NCI-H1417 (cell line): ENCODE data around the gene N4BP2L2.
A peak's percentile ranks its signal among the peaks of the same experiment; 100 is the strongest.

Experiments
- DNase-seq, 3 experiments: peaks; one replicate each; lab custom pipeline; 2025; lab: John Stamatoyannopoulos, UW

The N4BP2L2 gene

DNA sequence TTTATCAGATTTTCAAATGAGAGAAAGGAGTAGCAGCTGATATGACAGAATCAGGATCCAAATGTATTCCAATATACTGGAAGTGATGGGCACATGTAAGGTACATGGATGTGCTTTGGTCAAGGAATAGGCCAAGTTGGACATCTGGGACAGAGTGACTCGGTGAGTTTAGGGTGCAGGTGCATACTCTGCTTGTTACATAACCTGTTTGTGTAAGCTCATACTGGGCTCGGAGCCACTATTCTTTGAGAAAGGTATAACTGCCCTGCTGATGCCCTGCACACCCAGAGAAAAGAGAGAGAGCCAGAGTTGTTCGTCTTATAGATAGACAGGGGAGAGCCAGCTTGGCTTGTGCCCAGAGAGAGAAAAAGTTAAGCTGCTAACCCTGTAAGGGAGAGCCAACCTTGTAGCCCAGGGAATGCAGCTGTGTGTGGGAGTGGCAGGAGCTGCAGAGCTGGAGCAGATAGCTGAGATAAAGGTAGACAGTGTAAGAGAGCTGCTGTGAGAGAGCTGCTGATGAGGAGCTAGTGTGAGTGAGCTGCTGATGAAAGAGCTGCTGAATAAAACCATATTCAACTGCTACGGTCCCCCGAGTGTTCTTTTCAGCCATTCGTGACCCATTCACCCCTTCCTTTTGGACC lies 70.0 kb downstream of the N4BP2L2 start:
- no peak for DNase-seq

DNA sequence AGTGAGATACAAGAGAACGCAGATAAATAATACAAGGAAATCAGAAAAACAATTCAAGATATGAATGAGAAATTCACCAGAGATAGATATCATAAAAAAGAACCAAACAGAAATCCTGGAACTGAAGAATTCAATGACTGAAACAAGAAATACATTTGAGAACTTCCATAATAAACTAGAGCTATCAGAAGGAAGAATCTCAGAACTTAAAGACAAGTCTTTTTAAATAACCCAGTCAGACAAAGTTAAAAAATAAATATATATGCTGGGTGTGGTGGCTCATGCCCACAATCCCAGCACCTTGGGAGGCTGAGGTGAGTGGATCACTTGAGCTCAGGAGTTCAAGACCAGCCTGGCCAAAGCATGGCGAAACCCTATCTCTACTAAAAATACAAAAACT lies 82.0 kb downstream of the N4BP2L2 start:
- no peak for DNase-seq

DNA sequence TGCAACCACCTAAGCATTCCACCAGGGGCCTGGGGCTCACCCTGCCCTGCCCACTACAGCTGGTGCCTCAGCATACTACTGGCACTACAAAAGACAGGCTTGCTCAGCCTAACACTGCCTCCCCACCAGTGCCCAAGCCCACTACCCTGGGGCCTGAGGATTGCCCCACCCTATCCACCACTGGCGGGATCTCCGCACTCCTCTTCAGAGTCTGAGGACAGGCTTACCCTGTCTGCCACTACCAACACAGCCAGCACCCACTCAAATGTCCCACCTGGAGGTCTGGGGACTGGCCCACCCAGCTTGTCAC lies 83.0 kb downstream of the N4BP2L2 start:
- no peak for DNase-seq

DNA sequence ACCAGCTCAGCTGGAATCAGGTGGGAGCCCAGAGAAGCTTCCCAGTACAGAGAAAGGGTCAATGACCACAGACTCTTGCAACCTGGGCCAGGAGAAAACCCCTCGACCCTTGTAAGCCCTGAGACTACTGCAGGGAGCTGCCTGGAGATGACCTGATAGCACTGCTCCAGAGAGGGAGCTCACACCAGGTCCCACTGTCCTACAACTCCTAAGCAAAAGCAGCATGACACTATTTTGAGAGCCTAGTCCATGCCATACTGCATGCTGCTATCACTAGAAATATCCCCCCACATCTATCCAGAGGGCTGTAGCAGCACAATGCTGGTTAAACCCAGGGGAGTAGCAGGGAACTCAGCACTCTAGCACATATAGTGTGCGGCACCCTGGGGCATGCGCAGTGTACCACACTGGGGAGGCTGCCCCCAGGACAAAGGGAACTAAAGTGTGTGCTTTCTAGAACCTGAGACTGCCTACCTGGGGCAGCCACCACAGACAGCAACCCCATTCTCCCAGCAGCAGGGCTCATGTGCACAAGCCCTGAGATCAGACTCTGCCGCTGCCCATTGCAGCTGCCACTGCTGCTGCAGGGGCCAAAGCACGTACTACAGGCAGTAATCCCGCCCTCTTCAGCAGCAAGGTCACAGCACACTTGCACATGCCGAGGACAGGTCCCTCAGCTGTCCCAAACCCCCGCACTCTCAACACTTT lies 83.6 kb downstream of the N4BP2L2 start:
- no peak for DNase-seq

DNA sequence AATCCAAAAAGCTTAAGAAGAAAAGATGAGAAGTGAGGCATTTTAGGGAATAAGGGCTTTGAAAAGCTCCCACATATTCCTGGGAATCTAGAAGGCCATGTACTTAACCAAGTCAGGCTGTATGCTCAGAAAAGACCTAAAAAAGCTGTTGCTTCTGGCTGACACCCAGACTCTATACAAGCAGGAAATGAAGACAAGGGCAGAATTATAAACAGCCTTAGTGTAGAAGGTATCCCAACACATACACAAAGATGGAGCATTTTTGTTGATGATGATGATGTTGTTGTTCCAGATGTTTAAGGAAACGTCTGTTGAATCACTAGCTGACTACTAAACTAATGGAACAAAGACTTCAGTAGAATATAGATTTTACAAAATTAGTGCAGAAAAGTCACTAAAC lies 84.6 kb downstream of the N4BP2L2 start:
- DNase-seq: no peak

DNA sequence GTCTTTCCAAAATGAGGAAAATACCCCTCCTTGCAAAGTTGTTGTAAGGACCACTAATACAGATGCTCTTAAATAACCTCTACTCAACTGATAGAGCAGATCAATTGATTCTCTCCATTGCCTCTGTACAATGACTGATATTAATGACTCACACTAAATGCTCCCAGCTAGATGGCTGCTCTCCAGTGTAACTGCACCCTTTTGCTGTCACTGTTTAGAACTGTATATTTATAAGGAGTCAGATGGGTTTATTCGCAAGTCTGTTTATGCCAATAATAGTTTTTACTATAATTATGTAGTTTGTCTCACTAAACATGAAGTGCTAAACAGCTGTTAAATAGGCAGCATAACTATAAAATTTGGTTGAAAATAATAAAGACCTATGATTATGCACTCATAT lies 89.6 kb downstream of the N4BP2L2 start:
- DNase-seq: no peak

DNA sequence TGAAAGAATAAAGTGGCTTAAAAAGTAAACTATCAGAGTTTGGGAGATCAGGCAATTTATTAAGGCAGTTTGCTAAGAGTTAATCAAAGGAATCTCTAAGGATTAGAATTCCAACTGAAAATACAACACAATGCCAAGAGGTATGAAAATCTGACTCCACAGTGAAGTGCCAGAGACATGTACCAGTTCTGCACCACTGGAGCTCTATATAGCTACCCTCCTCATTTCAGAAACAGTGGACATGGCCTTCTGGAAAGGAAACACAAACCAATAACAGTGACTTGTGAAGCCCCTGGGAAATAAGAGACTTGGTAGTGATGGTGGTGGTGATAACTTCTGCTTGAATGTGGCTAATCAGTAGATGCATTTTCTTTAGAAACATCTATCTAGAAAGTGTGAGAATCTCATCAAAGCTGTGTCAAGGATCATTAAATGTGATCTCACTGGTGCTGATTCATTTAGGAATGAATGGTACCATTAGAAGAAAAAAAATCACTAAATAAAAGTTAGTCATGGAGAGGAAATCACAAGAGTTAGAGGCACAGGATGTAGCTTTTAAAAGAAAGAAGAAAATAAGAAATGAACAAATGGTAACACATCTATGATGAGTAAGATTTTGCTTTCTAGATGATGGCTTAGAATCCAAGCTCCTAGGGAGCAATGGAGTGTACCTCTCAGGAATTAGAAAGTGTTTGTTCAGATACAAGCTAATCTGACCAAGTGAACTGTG lies 90.5 kb downstream of the N4BP2L2 start:
- no peak for DNase-seq

DNA sequence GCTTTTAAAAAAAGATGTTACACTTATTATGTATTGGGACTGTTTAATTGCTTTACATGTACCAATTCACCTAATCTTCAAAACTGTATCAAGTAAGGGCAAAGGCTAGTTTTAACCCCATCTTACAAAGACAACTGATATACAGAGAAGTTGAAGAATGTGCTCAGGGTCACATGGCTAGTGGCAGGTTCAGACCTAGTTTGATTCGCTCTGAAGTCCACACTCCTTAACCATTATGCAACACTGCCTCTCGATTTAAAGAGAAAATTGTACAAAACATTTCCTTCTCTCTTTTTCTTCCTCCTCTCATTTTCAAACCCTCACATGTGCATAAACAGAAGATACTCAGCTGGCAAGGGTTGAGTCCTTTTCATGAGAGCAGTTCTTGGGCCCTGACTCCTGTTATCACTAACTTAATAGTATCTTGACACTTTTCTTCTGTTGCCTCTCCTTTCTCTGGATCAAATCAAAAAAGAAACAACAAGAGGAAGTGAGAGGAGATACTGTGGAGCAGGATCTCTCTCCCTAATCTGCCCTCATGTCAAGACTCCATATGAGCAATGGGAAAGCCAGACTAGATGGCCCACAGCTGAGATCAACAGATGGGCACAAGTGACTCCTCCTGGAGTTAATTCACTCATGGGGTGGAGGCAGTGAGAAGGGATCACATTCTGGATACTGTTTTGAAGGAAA lies 91.7 kb downstream of the N4BP2L2 start:
- DNase-seq: no peak

DNA sequence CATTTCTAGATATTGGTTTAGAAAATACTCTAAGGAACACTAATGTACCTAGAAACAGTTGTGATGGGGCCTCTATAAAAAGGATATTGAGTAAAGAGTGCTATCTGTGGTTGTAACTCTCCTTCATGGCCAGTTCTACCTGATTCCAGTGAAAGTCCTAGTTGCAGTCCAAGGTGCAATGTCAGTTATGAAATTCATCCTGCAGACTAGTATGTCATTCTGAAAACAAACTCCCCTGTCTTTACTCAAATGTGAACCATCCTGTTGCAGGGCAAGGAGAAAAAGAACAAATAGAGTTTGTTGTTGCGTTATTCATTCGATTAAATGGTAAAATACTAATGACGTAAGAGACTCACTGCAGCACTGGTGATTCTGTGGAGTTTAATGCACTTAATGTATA lies 92.4 kb downstream of the N4BP2L2 start:
- DNase-seq: no peak

DNA sequence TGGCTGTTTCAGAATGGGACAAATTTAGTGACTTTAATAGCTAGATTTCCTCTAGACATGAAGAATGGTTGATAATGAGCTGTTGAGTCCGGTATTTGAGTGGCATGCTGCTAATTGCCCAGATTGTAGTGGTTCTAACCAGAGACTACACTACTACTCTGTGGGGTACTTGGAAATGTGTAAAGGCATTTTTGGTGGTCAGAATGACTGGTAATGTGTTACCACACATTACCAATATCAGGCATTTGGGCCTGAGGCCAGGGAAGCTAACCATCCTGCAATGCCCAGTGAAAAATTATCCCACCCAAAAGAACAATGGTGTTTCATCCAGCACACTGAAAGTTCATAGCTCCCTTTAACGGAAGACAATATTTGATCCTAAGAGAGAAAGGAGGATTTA lies 93.1 kb downstream of the N4BP2L2 start:
- no peak for DNase-seq

DNA sequence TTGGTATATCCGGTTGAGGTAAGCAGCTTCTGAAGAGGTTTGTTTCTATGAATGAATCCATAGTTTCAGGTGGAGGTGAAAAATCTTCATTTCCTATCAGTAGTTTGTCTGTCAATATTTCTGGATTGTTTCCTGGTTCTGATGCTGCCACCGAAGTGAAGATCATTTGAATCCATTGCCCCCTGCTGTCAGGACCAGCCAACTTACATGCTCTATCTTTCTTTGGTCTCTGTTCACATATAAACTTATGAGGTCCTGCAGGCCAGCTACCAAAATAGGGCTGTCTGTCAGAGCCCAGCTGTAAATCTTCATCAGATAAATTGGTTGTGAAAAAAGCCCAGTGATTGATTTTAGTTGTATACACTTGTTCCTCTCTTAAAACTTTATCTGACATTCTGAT lies 95.5 kb downstream of the N4BP2L2 start:
- peak in 1 of 3 experiments; percentile 10 for DNase-seq

DNA sequence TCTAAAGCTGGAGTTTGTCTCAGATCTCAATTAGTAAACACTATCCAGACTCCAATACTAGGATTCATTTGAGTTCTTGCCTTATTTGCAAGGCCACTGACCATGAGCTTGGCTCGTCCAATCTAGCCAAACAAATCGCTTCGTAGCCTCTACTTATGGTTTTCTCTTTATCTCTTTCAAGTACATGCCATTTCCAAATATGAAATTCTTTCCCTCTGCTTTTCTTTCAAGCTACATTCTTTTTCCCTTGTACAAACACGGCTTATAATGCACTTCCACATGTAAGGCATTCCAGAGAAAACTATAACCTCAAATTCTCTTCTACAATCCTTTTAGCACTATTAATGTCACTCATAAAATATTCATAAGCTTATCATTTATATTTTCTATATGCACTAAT lies 99.7 kb downstream of the N4BP2L2 start:
- DNase-seq: no peak

DNA sequence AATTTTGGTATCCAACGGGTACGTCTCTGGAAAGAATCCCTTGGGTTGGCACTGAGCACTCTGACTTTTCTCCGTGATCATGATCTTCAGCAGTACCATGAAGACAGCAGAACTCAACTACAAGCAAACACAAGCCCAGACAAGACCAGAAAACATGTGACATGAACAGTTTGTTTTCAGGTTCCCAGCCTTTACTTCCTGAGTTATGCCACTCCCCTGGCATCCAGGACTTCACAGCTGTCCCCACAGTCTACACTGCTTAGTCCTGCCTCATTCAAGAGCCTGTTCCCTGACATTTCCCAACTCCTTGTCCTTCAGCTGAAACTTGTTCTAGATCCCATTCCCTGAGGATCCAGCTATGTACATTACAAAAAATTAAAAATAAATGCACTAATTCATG lies 105.7 kb downstream of the N4BP2L2 start:
- DNase-seq: peak in 1 of 3 experiments; percentile 1

DNA sequence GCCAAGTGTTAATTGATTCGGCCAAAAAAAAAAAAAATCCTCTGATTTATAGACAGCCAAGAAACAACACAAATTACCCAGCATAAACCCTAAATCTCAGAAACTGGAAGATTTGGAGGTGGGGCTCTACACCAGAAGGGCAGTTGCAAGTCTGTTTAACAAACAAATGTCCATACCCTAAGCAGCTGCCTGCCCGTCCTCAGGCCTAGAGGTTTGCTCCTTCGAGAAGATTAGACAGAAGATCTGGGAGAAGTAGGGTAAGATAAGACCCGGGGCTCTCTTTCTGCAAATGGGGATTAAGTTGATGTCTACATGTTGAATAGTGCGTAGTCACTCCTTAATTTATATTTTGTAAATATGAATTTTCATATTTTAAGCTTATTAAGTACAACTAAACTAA lies 107.2 kb downstream of the N4BP2L2 start:
- no peak for DNase-seq

DNA sequence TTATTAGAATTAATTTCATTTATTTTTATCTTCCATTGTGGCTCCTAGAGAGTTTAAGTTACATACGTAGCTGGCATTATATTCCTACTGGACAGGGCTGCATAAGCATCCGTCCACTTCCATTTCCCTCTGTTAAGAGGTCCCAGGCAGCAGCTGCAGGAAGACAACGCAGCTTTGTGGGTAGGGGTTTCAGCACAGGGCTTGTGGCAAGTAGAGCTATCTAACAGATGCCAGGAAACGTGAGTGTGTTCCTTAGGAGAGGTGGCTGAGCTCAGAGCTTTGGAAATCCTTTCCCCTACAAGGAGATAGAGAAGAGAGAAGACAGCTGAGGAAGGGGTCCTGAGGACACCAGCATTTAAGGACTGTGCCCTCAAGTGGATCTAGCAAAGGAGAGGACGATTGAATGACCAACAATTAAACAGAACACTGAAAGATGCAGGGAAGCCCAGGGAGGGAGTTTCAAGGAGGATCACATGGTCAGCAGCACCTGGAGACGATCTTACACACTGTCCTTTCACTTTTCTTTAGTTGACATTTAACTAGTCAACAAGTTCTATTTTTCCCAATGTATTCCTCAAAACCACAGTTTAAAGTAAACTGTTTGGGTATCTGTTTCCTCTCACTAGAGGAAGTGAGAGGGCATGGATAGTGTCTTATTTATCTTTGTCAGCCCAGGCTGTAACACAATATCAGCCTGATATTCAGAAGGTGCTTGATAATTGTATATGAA lies 108.4 kb downstream of the N4BP2L2 start:
- DNase-seq: no peak

DNA sequence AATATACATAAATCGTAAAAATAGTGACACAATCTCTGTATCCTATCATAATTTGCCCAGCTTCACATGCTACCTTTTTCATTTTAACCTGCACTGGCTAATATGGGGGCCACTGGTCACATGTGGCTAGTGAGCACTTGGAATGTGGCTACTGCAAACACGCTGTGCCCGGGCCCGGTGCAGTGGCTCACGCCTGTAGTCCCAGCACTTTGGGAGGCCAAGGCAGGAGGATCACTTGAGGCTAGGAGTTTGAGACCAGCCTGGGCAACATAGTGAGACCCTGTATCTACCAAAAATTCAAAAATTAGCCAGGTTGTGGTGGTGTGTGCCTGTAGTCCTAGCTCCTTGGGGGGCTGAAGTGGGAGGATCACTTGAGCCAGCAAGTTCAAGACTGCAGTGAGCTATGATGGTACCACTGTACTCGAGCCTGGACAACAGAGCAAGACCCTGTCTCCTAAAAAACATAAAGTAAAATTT lies 109.1 kb downstream of the N4BP2L2 start:
- no peak for DNase-seq

DNA sequence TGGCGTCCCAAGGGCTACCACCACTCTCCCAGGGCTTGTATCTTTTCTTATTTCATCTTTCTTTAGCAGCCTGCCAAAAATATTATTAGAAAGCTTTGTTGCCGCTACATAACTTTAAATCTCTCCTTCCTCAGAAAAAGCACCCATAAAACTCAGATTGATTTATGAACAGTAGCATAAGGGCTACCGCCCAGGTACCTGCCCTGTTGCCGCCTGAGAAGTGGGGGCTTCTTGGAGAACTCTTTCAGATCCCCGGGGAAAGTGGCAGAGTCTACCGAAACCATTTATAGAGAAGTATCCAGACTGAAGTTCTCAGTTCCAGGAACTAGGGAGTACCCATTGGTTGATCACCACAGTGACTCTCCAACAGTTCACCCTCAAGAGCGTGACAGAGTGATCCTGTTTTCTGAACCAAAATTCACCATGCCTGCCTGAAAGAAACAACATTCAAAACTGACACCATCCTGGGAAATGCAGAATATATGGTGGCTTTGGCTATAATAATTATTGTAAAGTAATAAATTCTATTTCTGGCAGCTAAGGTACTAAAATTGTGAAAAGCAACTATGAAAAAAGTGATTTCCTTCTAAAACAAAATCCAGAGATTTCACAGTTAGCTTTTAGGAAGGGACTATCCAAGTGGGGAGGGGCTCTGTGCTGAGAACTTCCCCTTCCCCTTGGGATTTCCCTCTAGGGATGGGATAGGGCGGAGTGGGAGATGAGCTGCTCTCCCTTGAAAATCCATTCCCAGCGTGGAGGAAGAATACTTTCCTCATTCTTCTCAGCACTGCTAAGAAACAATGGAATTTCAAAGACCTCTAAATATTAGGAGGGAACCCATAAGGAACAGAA lies 109.8 kb downstream of the N4BP2L2 start:
- DNase-seq: no peak

DNA sequence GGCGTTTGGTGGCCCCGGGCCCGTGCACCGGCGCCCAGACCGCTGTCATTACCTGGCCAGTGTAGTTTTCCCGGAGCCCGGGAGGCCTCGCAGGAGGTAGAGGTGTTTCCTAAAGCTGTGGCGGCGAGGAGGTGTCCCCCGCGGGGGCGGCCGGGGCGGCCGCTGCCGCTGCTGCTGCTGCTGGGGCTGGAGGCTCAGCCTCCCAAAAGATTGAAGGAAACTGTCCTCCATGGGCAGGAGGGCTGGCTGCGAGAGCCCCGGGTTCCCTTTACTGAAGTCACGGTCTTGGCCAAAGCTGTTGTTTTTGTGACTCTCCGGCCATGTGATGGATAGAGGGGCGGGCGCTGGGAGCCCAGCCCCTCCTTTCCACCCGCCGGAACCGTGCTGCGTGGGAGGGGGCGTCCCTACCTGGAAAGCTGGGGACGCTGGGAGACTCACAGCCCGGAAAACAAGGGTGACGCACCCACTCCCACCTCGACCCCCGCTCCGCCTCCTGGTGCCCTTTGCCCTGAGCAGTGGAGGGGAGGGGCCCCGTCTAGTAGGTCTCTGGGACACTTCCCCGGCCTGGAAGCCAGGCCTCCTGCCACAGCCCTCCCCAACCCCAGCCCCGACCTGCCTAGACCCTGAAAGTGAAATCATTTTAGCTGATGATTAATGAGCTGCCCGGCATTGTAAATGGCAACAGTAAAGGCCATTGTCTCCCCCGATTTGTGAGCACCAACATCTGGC lies 110.6 kb downstream of the N4BP2L2 start, which contains the start of gene N4BP2L1:
Gene N4BP2L1, minus strand, starts transcription at position 279 of the 729 bp plus-strand sequence. Its CDS starts 48 bp downstream, at position 231.
- DNase-seq: peak; percentile 5 to 76 (median 74)

DNA sequence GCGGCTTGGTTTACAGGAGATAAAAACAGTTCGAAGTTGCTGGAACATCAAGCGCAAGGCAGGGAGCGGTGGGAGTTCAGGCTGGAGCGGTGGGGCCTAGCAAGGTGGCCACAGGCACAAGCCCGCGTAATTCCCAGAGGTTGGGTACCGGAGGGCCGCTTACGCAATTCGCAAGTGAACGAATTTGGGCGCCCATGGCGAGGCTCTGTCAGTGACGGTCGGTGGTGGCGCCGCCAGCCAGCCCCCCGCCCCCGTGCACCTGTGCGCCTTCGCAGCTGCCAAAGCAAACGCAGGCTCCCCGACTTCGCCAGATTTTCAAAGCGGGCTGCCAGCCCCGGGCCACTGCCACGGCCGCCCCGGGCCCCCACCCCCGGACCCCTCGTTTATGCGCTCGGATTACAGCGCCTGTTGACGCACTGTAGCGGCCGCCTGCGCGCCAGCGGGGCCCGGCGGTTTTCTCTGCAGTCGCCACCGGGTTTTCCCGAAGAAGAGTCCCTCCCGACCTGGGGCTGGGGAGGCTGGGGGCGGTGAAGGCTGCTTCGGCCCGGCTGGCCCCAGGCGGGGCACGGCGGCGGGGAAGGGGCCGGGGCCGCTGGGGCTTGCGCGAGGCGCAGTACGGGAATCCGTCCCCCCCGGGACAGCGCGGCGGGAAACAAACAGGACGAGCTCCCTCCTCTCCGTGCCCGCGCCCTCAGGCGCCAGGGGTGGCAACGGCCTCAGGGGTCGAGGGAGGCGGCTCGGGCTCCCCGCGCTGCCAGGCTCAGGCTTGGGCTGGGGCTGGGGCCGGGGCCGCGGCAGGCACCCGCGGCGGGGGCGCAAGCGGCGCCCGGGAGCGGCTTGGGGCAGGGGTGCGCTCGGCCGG lies 111.4 kb downstream of the N4BP2L2 start:
- peak; percentile 20 to 78 (median 73) for DNase-seq
